Esophagus muscularis mucosa (tissue), 4 donors: ENCODE results near the gene FGF14.

ENCODE experiments used
- EP300 ChIP-seq: sonication (generic); formaldehyde crosslinking; IDR thresholded peaks from one replicate; pipeline ENCODE4 v1.6.1; 2017; ENCODE audit warnings: antibody characterized with exemption
- POLR2AphosphoS5 ChIP-seq, 2 donors: sonication (generic); formaldehyde crosslinking; IDR thresholded peaks; one replicate each; pipeline ENCODE4 v1.6.1; 2017; ENCODE audit warnings: antibody characterized with exemption in 2 of 2
- TF ChIP-seq, protein P1 (sequence below), 3 experiments: fragments of 200-600 bp in 2 of 3; fragments of 450-650 bp in 1 of 3; sonication (generic) in 2 of 3; IDR thresholded peaks; one replicate each; pipeline ENCODE4 v1.5.1; 2017 to 2019; ENCODE audit warnings: antibody characterized with exemption in 3 of 3, mild to moderate bottlenecking in 2 of 3, moderate library complexity in 1 of 3

DNA sequence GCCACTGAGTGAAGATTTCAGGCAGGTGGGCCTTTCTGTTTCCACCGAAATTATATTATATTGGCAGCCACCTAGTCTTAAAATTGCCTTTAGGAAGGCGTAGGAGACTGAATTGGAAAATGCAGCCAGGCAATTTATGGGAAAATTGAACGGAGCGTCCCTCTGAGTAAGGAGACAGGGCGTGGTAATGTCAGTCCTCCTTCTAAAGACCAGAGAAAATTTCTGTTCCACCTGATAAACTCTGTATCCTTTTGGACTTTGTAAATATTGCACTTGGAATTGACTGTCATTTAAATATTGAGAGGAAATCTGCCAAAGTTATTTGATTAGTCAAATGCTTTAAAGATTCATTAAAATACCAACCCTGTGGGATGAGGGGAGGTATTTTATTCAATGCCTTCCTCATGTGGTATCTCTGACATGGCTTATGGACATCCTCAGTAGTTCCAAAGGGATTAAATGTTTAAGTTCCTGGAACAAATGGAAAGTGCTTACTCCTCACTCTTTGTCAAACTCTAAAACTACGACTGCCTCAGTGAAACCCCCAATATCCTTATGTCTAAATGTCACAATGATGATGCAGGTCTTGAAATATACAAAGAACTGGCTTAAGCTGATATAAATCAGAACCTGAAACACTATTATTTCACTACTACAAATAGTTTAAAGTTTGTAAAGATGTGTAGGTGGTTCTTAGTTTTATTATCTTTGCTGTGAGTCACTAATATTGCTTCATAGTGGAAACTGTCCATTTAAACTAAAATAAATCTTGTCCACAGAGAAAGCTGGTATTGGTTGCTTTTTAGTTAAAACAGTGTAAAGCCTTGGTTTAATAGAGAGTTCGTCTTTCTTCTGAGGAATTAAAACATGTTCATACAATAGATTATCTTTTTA lies 203.2 kb downstream of the FGF14 start:
- TF ChIP-seq EP300 = no peak
- TF ChIP-seq, protein P1, sequence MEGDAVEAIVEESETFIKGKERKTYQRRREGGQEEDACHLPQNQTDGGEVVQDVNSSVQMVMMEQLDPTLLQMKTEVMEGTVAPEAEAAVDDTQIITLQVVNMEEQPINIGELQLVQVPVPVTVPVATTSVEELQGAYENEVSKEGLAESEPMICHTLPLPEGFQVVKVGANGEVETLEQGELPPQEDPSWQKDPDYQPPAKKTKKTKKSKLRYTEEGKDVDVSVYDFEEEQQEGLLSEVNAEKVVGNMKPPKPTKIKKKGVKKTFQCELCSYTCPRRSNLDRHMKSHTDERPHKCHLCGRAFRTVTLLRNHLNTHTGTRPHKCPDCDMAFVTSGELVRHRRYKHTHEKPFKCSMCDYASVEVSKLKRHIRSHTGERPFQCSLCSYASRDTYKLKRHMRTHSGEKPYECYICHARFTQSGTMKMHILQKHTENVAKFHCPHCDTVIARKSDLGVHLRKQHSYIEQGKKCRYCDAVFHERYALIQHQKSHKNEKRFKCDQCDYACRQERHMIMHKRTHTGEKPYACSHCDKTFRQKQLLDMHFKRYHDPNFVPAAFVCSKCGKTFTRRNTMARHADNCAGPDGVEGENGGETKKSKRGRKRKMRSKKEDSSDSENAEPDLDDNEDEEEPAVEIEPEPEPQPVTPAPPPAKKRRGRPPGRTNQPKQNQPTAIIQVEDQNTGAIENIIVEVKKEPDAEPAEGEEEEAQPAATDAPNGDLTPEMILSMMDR (IDR thresholded peaks at IDR 0.05) = no peak
- TF ChIP-seq POLR2AphosphoS5 (IDR thresholded peaks at IDR 0.05) = no peak
